ENCODE results near the gene TMPRSS11D. TPM values are rescaled to one million over a fixed set of nuclear protein-coding genes. Genes with fewer than 3 reads are reported as not detected.

Gene TMPRSS11D
- total and polyA plus RNA-seq, 2 donors (not counting 3 experiments of a cell fraction or from before 2014, with no cell fraction given) = 0.03 TPM; not detected in 1

- H3K9me3 ChIP-seq (replicated peaks; ENCODE audit: control insufficient read depth, insufficient read depth, low read length) = no peaks in the 10 kb centered on the region
- no peaks in the 10 kb centered on the region for H4K20me1 ChIP-seq (replicated peaks; ENCODE audit: control insufficient read depth, extremely low read depth, insufficient read depth, low read length)
- dilution Hi-C loops (cut with MboI; ENCODE audit: extremely low pct_ligation_motif_present, low sequenced_read_pairs) (no loop called here), intact Hi-C loops (cut with micrococcal nuclease) (no loop called here)
- ChIA-PET POLR2A (no interaction called here), CTCF (interaction anchor here (0.7 to 0.9 kb wide), 2 partner anchors 18 to 19 kb away, joined by 3 to 4 read pairs; no protein-coding TSS in a partner anchor)
- TF ChIP-seq MYC (IDR thresholded peaks at IDR 0.05; ENCODE audit: low read depth, low read length) = no peak
- TF ChIP-seq EZH2 (IDR thresholded peaks at IDR 0.05; ENCODE audit: borderline replicate concordance, low read depth, low read length, severe bottlenecking) = no peak
- no peaks in the 10 kb centered on the region for H3K9me1 ChIP-seq (replicated peaks; ENCODE audit: control insufficient read depth, extremely low read depth, insufficient read depth, low read length)
- no peak overlapping the region for H3K27ac ChIP-seq (ENCODE audit: insufficient read depth, low read depth, low read length)
- no peaks in the 10 kb centered on the region for H3K79me2 ChIP-seq (ENCODE audit: control insufficient read depth, insufficient read depth, low read length)
- H3K27me3 ChIP-seq (ENCODE audit: control insufficient read depth in 2 of 2, insufficient read depth in 2 of 2, low read length in 2 of 2) = no peaks in the 10 kb centered on the region
- H3K9ac ChIP-seq (replicated peaks; ENCODE audit: extremely low read depth, insufficient read depth, low read length) = no peak overlapping the region
- H3K4me1 ChIP-seq (ENCODE audit: control insufficient read depth, extremely low read depth, insufficient read depth, low read length) = no peaks in the 10 kb centered on the region
- no TSS peak for BruUV-seq (replicated peaks)
- DNase-seq (ENCODE audit: low read depth, low spot score) = no peak
- no peak for FAIRE-seq
- H3K4me3 ChIP-seq (replicated peaks in 1 of 3; ENCODE audit: insufficient read depth in 1 of 3, low read depth in 1 of 3, low read length in 3 of 3) = no peak overlapping the region
- H2AFZ ChIP-seq (ENCODE audit: low read depth, low read length) = no peak overlapping the region
- no peaks in the 10 kb centered on the region for H3K36me3 ChIP-seq (ENCODE audit: control insufficient read depth in 2 of 2, extremely low read depth in 1 of 2, insufficient read depth in 2 of 2, low read length in 2 of 2)
- no peak overlapping the region for H3K4me2 ChIP-seq (ENCODE audit: insufficient read depth, low read length)
These were observed 9.1 kb upstream of the TMPRSS11D start for GRCh38 chr4:67892905-67893304.

- no peak overlapping the region for H2AFZ ChIP-seq (ENCODE audit: low read depth, low read length)
- no peaks in the 10 kb centered on the region for H3K9me1 ChIP-seq (replicated peaks; ENCODE audit: control insufficient read depth, extremely low read depth, insufficient read depth, low read length)
- no peak overlapping the region for H3K9ac ChIP-seq (replicated peaks; ENCODE audit: extremely low read depth, insufficient read depth, low read length)
- no peaks in the 10 kb centered on the region for H3K27me3 ChIP-seq (ENCODE audit: control insufficient read depth in 2 of 2, insufficient read depth in 2 of 2, low read length in 2 of 2)
- intact Hi-C loops (cut with micrococcal nuclease) (no loop called here), dilution Hi-C loops (cut with MboI; ENCODE audit: extremely low pct_ligation_motif_present, low sequenced_read_pairs) (no loop called here)
- H3K27ac ChIP-seq (ENCODE audit: insufficient read depth, low read depth, low read length) = no peak overlapping the region
- no peaks in the 10 kb centered on the region for H3K9me3 ChIP-seq (replicated peaks; ENCODE audit: control insufficient read depth, insufficient read depth, low read length)
- ChIA-PET CTCF (interaction anchor here (0.9 to 1.0 kb wide), 2 partner anchors 17 to 20 kb away, joined by 3 read pairs; no protein-coding TSS in a partner anchor), POLR2A (no interaction called here)
- H3K4me3 ChIP-seq (replicated peaks in 1 of 3; ENCODE audit: insufficient read depth in 1 of 3, low read depth in 1 of 3, low read length in 3 of 3) = no peak overlapping the region
- no peak for DNase-seq (ENCODE audit: low read depth, low spot score)
- H3K36me3 ChIP-seq (ENCODE audit: control insufficient read depth in 2 of 2, extremely low read depth in 1 of 2, insufficient read depth in 2 of 2, low read length in 2 of 2) = no peaks in the 10 kb centered on the region
- no peak for FAIRE-seq
- H3K4me1 ChIP-seq (ENCODE audit: control insufficient read depth, extremely low read depth, insufficient read depth, low read length) = no peaks in the 10 kb centered on the region
- no peaks in the 10 kb centered on the region for H4K20me1 ChIP-seq (replicated peaks; ENCODE audit: control insufficient read depth, extremely low read depth, insufficient read depth, low read length)
- no TSS peak for BruUV-seq (replicated peaks)
- TF ChIP-seq JUN (IDR thresholded peaks at IDR 0.05; ENCODE audit: borderline replicate concordance, insufficient read depth, insufficient read length, low read depth) (no peak), POLR2A (IDR thresholded peaks at IDR 0.05; ENCODE audit: low read depth, low read length) (no peak), CTCF (IDR thresholded peaks at IDR 0.05; ENCODE audit: extremely low read depth in 1 of 2, insufficient read depth in 1 of 2, low read depth in 1 of 2, low read length in 2 of 2) (no peak), EZH2 (IDR thresholded peaks at IDR 0.05; ENCODE audit: borderline replicate concordance, low read depth, low read length, severe bottlenecking) (no peak), MAX (IDR thresholded peaks at IDR 0.05; ENCODE audit: insufficient read depth, insufficient read length) (no peak), GATA2 (IDR thresholded peaks at IDR 0.05; ENCODE audit: insufficient read depth, insufficient read length, low read depth, low read length) (no peak), FOS (IDR thresholded peaks at IDR 0.05; ENCODE audit: borderline replicate concordance, insufficient read depth, low read length) (no peak), POLR2AphosphoS5 (IDR thresholded peaks at IDR 0.05; ENCODE audit: insufficient read depth, low read depth, low read length) (no peak), MYC (IDR thresholded peaks at IDR 0.05; ENCODE audit: low read depth, low read length) (no peak)
- H3K4me2 ChIP-seq (ENCODE audit: insufficient read depth, low read length) = no peak overlapping the region
- no peaks in the 10 kb centered on the region for H3K79me2 ChIP-seq (ENCODE audit: control insufficient read depth, insufficient read depth, low read length)
These were observed 8.5 kb upstream of the TMPRSS11D start for GRCh38 chr4:67892253-67892652.

Data from endothelial cell of umbilical vein (primary cell).